Endothelial cell of umbilical vein (primary cell): Measurements from ENCODE around the gene UVSSA. TPM values are rescaled to one million over a fixed set of nuclear protein-coding genes. Genes with fewer than 3 reads are reported as not detected.
"Not testable (repeated sequence)": the region's sequence is repeated elsewhere in the genome, so short reads cannot be mapped to it uniquely, and the experiment has no call there.

Experiments used
- BruUV-seq: library from RNA; stranded (reverse); fragments of 400-500 nt; replicated peaks from 2 replicates; lab custom pipeline; 2021; lab: Mats Ljungman, UMichigan
- CTCF ChIA-PET: fragments of 300-600, 350-600 bp; sonication (Branson Sonifier 250); formaldehyde crosslinking; loops from one replicate; lab custom pipeline; 2021; ENCODE audit warnings: antibody characterized with exemption, inconsistent platforms; lab: Charles Lee
- POLR2A ChIA-PET: fragments of 300-600, 350-600 bp; sonication (Branson Sonifier 250); formaldehyde crosslinking; loops from one replicate; lab custom pipeline; 2021; ENCODE audit warnings: antibody characterized with exemption, inconsistent platforms; lab: Charles Lee
- DNase-seq: peaks from one replicate; pipeline ENCODE4 v3.0.0-alpha.2; 2011; ENCODE audit warnings: low read depth, low spot score
- FAIRE-seq: peaks from 2 replicates; lab custom pipeline; 2011; peaks lifted over from hg19 to GRCh38; lab: Jason Lieb, UNC
- H2AFZ ChIP-seq: 2 replicates; pipeline ENCODE4 v1.6.0; 2012; ENCODE audit warnings: low read depth, low read length, control low read depth, inconsistent platforms
- H3K27ac ChIP-seq: 2 replicates; pipeline ENCODE4 v1.5.1; 2011; ENCODE audit warnings: low read depth, mild to moderate bottlenecking, control low read depth, low read length, moderate library complexity; ENCODE audit not compliant: insufficient read depth
- H3K27me3 ChIP-seq, 2 experiments: 2 replicates each; pipeline versions ENCODE4 v1.6.0 to v1.6.1; 2011; ENCODE audit warnings: low read length in 2 of 2, mixed read lengths in 1 of 2; ENCODE audit not compliant: control insufficient read depth in 2 of 2, insufficient read depth in 2 of 2
- H3K36me3 ChIP-seq, 2 experiments: 2 replicates in 1 of 2; 3 replicates in 1 of 2; pipeline ENCODE4 v1.5.1; 2011; ENCODE audit warnings: low read length in 2 of 2, mild to moderate bottlenecking in 1 of 2, moderate library complexity in 1 of 2; ENCODE audit not compliant: control insufficient read depth in 2 of 2, insufficient read depth in 2 of 2; ENCODE audit errors: extremely low read depth in 1 of 2
- H3K4me1 ChIP-seq: 3 replicates; pipeline ENCODE4 v1.5.1; 2011; ENCODE audit warnings: mild to moderate bottlenecking, low read length; ENCODE audit not compliant: control insufficient read depth, insufficient read depth; ENCODE audit errors: extremely low read depth
- H3K4me2 ChIP-seq: 2 replicates; pipeline ENCODE4 v1.6.1; 2011; ENCODE audit warnings: low read length, control low read depth, mixed read lengths; ENCODE audit not compliant: insufficient read depth
- H3K4me3 ChIP-seq, 3 experiments: fragments of 200-600 bp in 1 of 3; sonication (generic), shearing (Covaris generic) in 1 of 3; replicated peaks in 1 of 3; 2 replicates each; pipeline ENCODE4 v1.5.1; 2011 to 2016; ENCODE audit warnings: control low read depth in 3 of 3, low read length in 3 of 3, mild to moderate bottlenecking in 2 of 3, inconsistent platforms in 1 of 3, low read depth in 1 of 3, moderate library complexity in 1 of 3; ENCODE audit not compliant: insufficient read depth in 1 of 3
- H3K79me2 ChIP-seq: 2 replicates; pipeline ENCODE4 v1.6.0; 2012; ENCODE audit warnings: low read length, inconsistent platforms; ENCODE audit not compliant: control insufficient read depth, insufficient read depth
- H3K9ac ChIP-seq: replicated peaks from 2 replicates; pipeline ENCODE3; 2011; ENCODE audit warnings: low read length, control low read depth; ENCODE audit not compliant: insufficient read depth; ENCODE audit errors: extremely low read depth
- H3K9me1 ChIP-seq: replicated peaks from 3 replicates; pipeline ENCODE4 v1.6.0; 2011; ENCODE audit warnings: mild to moderate bottlenecking, low read length; ENCODE audit not compliant: control insufficient read depth, insufficient read depth; ENCODE audit errors: extremely low read depth
- H3K9me3 ChIP-seq: replicated peaks from 2 replicates; pipeline ENCODE4 v1.5.1; 2012; ENCODE audit warnings: low read length, inconsistent platforms; ENCODE audit not compliant: control insufficient read depth, insufficient read depth
- H4K20me1 ChIP-seq: replicated peaks from 2 replicates; pipeline ENCODE3; 2011; ENCODE audit warnings: mild to moderate bottlenecking, low read length; ENCODE audit not compliant: control insufficient read depth, insufficient read depth; ENCODE audit errors: extremely low read depth
- dilution Hi-C: fragments of 300-500 bp; cut with MboI; formaldehyde crosslinking; loops from one replicate; pipeline ENCODE4 v1.15.0; 2019; ENCODE audit warnings: low sequenced_read_pairs; ENCODE audit not compliant: extremely low pct_ligation_motif_present
- intact Hi-C: fragments of 100-400 bp; cut with micrococcal nuclease; formaldehyde crosslinking; loops from one replicate; pipeline ENCODE4 v1.10.0; 2022
- polyA plus RNA-seq, 4 experiments: library from polyadenylated mRNA; depleted of rRNA in 3 of 4; stranded (reverse) in 3 of 4; unstranded in 1 of 4; fragments of >200 nt; gene quantifications; 2 replicates each; pipeline versions ENCODE4 v1.2.1 to v1.2.3, GENCODE V29; 2011 to 2012; ENCODE audit warnings: missing spikeins in 1 of 4
- total RNA-seq: library from RNA; stranded (reverse); gene quantifications from 2 replicates; pipeline ENCODE4 v1.2.3, GENCODE V29; 2021

Gene UVSSA
- total and polyA plus RNA-seq, 2 donors (not counting 3 experiments of a cell fraction or from before 2014, with no cell fraction given), result 7.1 to 14.9 TPM

- H3K4me3 ChIP-seq, dilution Hi-C loops, H3K4me2 ChIP-seq, H3K4me1 ChIP-seq, H3K9me3 ChIP-seq, H3K9ac ChIP-seq, H3K36me3 ChIP-seq, BruUV-seq, H3K27me3 ChIP-seq, H4K20me1 ChIP-seq, H3K27ac ChIP-seq, DNase-seq, H3K9me1 ChIP-seq, H3K79me2 ChIP-seq, POLR2A ChIA-PET, FAIRE-seq, intact Hi-C loops, H2AFZ ChIP-seq: not testable (repeated sequence)
- CTCF ChIA-PET, result interaction anchor here (0.6 kb wide), 1 partner anchor 39 kb away, joined by 3 read pairs; no protein-coding TSS in a partner anchor
Observed at GRCh38 chr4:1443688-1444172, 96.7 kb downstream of the UVSSA start.

Other genes with a start within 250 kb of the UVSSA start
- gene RNF212, start 233.6 kb upstream of the UVSSA start, total RNA-seq, result 1.8 and 2.3 TPM in 2 replicates
- gene RNF212, start 233.6 kb upstream of the UVSSA start, polyA plus RNA-seq, result 2.6 and 2.8 TPM in 2 replicates
- gene SPON2, start 174.6 kb upstream of the UVSSA start, total RNA-seq, result not detected in 2 replicates
- gene SPON2, start 174.6 kb upstream of the UVSSA start, polyA plus RNA-seq, result 0.04 and 0.10 TPM in 2 replicates
- gene CTBP1, start 98.1 kb upstream of the UVSSA start, total RNA-seq, result 155 and 165 TPM in 2 replicates
- 167 and 314 TPM in 2 replicates for gene CTBP1, start 98.1 kb upstream of the UVSSA start, polyA plus RNA-seq
- 66.0 and 66.6 TPM in 2 replicates for gene MAEA, start 57.3 kb upstream of the UVSSA start, total RNA-seq
- gene MAEA, start 57.3 kb upstream of the UVSSA start, polyA plus RNA-seq, result 108 and 116 TPM in 2 replicates
- gene NKX1-1, start 59.2 kb downstream of the UVSSA start, total RNA-seq, result not detected in 2 replicates
- gene NKX1-1, start 59.2 kb downstream of the UVSSA start, polyA plus RNA-seq, result not detected in 2 replicates